Measurements from ENCODE around the gene GNB1L.

GNB1L gene

DNA sequence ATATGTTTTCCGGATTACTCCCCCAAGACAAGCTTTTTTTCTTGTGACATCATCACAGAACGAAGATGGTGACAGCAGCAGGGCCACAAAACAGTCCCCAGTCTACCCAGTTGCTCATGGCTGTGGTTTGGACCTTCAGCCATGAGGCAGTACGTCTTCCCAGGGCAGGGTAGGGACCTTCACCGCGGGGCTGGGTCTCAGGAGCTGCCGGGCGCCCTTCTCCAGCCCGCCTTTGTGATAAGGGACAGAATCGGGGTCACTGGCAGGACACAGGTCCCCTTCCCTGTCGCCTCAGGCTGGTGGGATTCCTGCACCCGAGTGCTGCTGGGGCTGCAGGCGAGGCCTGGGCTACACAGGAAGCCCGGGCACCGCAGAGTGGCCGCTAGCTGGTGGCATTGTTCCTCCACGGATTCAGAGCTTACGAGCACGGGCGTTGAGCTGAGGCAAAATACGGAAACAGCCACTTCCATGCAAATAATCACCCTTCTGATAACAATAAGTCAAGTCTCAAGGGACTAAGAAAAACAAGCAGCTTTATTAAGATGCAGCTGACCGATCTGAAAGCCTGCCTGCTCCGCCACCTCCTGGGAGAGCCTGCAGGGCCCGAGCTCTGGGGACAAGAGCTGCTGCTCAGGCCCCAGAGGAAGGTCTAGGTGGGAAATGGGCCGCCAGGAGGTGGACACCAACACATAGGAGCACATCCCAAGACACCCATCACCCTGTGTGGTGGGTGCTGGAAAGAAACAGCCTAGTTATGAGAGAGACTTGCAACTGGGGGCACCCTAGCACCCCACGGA is 81.8 kb downstream of the GNB1L start:
- no peak for DNase-seq

DNA sequence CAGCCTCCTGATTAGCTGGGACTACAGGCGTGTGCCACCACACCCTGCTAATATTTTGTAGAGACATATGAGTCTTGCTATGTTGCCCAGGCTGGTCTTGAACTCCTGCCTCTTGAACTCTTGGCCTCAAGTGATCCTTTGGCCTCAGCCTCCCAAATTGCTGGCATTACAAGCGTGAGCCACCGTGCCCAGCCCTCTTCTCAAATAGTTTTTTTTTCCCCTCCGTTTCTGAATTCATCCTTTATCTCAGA is 82.3 kb downstream of the GNB1L start:
- no peak for DNase-seq

DNA sequence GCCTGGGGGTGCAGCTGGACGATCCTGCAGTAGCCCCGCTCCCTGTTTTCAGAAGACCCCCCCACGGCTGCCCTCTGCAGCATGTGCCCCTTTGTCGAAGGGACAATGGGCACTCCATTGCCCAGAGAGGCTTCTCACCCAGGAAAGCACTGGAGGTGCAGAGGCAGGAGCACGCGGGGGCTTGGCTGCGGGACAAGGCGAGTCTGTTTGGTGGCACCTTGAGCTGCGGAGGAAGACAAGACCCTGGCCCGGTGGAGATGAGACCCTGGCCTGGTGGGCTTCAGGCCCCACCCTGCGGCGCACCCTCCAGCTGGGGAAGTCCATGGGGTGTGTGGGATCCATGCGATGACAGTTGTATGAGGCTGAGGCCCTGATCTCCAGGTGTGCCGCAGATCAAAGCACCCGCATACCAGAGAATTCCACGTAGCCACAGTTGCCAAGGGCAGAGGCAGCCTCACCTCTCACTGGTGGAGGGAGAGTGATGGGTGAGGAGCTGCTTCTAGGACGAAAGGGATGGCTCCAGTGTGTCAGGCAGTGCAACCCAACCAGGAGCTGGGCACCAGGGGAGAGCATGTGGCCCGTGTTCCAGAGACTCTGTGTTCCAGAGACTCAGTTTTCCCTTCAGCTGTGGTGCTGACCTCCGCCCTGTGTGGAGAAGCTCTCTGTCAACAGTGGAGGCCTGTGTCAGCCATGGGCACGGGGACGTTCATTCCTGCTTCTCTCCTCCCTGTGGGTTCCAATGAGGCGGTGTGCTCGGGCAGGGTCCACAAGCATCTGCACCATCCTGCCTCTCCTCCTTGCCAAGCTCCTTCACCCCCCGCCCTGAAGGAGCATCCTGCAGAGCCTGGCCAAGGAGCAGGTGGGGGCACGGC is 84.1 kb downstream of the GNB1L start:
- no peak for DNase-seq

DNA sequence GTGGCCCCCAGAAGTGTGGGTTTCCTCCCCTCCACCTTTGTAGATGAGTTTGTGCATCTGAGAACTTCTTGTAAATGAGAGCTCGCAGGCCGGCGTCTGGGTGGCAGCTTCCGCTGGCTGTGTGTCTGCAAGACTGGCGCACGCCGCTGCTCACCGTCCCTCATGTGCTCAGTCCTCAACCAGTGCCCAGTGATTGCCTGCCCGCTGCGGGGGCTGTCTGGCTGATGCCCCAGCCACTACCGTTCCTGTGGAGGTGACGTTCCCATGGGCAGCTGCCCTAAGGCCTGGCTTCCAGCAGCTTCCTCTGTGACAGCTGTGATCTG is 85.3 kb downstream of the GNB1L start:
- no peak for DNase-seq

DNA sequence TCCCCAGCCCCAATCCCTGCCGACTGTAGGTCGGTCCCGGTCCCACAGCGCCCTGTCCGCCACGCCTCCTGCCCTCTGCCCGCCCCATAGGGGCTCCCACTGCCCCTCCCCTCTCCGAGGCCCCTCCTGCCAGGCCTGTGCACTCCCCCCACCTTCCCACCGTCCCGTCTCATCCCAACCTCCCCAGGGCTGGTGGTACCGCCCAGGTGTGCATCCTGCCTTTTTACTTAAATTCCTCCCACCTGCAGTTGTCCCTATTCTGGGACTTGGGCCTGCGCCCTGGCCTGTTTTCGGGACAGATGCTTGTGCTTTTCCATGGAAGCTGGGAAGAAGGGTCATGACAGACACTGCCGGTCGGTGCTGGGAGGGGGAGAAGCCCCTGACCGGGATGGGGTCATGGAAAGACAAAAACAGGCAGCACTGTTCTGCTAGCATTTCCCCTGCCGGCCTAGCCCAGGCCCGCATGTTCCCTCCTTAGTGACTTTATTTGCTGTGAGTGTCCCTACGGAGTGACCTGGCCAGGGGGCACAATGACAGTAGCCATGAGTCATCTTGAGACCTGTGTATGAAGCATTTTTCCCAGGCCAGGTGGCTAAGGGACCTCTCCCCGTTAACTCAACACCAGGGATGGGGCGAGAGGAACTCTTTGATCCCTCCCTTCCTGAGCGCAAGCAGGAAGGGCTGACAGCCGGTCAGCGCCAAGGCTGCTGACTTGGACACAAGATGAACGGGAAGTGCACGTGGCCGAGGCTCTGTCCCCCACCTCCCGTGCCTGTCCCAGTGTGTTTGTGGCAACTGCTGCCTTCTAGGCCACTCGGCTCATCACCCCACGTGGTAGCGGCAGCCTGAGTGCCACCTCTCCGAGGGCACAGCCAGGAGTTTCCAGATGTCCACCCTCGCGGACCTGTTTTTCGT is 87.0 kb downstream of the GNB1L start:
- no peak for DNase-seq

DNA sequence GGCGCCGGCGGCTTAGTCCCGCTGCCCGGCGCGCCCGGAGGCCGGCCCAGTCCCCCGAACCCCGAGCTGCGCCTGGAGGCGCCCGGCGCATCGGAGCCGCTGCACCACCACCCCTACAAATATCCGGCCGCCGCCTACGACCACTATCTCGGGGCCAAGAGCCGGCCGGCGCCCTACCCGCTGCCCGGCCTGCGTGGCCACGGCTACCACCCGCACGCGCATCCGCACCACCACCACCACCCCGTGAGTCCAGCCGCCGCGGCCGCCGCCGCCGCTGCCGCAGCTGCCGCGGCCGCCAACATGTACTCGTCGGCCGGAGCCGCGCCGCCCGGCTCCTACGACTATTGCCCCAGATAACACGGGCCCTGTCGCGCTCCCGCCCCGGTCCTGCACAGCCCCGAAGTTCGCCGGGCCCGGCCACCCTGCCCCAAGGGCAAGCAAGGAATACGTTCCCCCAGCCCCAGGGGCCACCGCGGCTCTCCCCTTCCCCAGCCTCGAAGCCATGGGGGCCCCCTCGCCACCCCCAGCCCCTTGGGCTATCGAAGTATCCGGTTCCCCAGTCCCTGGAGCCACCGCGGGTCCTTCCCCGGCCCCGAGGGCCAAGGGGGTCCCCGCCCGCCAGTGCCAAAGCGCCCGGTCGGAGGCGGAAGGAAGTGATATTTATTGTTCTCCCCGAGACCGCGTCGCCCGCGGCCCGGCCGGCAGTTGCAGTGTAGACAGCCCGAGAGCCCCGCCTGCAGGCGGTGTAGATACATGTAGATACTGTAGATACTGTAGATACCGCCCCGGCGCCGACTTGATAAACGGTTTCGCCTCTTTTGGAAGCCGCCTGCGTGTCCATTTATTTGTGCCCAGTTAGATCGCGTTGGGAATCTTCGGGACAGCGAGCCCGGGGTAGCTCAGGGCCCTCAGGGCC is 87.9 kb downstream of the GNB1L start:
- no peak for DNase-seq

DNA sequence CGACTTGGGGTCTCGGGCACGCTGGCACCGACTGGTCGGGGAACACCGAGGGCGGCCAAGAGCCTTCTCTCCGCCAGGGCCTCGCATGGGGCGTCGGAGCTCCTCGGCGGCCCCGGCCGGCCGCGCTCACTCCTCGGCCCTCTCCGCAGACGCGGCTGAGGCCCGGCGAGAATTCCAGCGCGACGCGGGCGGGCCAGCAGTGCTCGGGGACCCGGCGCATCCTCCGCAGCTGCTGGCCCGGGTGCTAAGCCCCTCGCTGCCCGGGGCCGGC is 88.5 kb downstream of the GNB1L start:
- DNase-seq = no peak

DNA sequence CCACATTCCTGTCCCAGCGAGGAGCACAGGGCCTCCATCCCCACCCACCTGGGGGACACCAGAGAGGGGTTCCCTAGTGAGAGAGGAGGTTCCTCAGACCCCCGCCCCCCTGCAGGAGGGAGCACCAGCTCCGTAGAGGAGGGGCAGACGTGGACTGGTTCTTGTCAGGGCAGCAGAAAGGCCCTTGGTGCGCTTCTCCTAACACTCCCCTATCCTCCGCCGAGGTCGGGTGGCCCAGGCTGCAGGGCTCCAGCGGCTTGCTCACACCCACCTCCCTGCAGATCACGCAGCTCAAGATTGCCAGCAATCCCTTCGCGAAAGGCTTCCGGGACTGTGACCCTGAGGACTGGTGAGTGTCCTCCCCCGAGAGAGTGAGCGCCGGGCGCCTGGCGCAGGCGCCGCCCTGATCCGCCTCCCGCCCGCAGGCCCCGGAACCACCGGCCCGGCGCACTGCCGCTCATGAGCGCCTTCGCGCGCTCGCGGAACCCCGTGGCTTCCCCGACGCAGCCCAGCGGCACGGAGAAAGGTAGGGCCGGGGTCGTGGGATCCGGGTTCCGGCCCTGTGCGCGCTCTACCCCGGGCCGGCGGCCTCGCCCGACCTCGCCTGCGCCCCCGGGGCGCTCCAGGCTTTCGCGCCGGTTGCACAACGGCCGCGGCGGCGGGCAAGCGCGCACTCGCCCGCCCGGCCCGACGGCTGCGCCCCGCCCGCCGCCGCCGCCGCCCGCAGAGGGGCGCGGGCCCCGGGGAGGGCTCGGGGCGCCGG is 89.0 kb downstream of the GNB1L start:
- DNase-seq = no peak

DNA sequence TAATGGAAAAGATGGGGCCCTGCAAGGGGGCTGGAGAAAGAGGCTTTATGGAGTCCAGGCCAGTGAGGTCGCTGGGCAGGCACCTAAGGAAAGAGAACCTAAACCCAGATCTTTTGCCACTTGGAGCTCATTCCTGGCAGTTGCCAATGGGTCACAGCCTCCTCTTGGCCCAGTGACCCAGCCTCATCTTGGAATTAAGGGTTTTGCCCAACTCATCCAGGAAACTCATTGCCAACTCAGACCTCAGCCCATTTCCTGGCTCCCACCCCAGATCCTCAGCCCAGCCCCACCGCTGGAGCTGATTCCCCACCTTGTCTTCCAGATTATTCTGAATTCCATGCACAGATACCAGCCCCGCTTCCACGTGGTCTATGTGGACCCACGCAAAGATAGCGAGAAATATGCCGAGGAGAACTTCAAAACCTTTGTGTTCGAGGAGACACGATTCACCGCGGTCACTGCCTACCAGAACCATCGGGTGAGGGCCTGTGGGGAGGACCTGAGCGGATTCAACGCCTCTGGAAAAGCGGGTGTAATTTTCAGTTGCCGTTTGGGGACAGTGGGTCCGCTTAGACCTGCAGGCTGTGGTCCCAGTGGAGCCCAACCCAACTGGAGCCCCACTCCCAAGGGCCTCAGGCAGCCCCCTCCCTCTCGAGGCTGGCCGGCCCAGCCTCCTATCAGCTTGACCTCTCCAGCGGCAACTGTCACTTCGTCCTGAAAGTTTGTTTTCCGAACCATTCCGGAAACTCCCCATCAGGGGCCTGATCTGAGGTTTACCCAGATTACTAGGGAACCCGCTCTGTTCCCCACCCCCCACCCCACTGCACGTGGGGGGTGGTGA is 89.8 kb downstream of the GNB1L start:
- DNase-seq = no peak

DNA sequence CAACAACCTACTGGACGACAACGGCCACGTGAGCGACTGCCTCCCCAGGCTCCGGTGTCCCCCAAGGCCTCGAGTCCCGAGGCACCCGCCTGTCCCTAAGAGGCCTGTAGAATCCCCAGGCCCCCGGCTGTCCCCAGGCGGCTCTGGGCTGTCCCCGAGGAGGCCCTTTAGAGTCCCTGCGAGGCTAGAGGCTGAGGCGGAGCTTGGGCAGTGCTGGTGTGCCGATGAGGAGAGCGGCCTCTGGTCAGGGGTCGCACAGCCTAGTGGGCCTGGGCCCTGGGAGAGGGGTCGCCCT is 90.4 kb downstream of the GNB1L start:
- no peak for DNase-seq

DNA sequence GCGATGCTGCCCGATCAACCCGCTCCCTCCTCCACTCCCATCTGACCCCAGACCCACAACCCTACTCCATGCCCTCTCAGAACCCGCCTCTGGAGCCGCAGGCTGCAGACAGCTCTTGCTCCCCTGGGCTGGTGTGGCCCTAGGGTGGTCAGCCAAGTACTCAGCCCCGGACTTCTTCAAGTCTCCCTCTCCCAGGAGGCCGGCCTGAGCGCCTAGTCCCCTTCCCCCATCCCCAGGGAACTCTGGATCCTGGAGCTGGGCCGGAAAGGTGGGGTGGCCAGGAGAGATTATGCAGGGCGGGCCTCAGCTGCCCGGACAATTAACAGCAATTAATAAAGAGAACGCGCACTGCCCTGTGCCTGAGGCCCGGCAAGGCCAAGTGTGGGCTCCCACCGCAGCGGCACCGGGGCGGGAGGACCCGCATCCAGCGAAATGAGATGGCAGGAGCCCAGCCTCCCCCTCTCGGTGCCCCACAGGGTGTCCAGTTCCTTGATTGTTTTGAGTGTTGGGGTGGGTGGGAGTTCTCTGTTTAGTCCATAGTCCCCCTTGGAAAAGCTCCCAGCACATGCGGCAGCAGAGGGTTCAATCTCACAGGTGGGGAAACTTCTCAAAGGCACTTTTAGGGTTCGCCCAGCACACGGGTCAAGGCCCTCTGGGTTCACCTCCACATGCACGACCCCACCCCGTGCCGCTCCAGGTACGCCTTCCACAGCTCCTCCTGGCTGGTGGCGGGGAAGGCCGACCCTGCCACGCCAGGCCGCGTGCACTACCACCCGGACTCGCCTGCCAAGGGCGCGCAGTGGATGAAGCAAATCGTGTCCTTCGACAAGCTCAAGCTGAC is 91.0 kb downstream of the GNB1L start:
- DNase-seq = no peak

DNA sequence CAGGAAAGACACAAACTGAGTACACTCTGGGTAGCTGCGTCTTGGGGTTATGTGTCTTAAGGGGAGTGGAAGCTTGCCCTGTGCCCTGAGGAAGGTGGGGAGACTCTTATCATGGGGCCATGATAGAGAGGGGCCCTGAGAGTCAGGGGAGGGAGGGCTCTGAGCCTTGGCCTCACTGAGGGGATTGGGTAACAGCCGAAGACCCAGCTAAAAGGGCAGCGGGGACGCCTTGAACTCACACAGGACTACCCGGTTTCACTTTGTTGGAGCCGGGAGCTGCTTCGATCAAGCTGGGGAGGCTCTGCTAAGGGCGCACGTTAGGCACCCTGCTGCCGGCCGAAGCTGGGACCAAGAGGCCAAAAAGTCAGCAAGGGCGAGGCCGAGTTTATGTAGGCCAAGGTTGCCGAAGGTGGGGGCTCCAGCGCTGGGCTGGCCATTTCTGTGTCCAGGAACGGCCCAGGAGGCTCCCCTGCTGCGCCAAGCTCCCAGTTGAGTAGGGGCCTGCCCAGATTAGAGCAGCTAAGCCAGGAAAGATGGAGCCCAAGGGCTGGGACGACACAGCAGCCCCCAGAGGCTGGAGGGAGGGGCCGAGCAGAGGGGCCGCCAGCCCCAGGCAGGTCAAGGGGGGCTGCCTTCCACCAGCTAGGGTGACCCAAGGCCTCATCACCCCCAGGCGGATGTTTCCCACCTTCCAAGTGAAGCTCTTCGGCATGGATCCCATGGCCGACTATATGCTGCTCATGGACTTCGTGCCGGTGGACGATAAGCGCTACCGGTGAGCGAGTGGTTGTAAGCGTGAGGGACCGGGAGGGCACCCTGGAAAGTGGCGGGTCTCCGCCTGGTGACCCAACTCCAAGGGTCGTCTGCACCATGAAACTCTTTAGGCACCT is 91.9 kb downstream of the GNB1L start:
- DNase-seq = no peak

DNA sequence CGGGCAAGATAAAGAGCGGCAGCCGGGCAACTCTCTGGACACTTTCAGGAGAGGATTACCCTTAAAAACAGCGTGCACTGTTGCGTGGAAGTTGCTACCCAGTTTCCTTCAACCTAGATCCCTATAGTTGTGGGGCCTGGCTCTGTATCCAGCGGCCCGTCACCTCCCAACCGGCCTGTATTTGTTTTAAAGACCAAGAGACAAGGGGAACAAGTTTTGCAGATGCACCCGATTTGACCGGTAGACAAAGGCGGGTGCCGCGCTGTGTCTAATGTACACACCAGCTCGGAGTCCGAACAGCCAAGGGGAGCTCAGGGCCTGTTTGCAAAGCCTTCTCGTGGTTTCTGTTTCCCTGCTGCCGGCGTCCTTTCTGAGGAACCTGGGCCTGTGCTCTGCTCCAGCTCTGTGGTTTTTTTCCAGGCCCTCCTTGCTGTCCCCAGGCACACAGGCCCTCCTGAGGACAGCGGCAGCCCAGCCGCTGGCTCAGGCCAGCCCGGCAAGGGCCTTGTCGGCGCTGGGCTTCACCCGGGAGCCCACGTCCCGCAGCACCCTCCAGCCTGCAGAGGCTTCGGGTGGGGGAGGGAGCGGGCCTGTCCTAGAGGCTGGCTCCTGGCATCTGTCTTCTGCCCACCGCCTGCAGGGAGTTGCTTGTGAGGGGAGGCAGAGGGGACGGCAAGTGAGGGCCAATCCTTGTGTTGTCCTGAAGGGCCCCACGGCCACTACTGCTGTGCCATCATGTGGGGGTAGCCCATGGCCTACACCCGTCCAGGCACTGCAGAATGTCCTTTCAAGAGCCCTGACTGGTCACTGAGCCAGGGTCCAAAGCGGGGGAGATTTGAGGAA is 92.7 kb downstream of the GNB1L start:
- DNase-seq = no peak

DNA sequence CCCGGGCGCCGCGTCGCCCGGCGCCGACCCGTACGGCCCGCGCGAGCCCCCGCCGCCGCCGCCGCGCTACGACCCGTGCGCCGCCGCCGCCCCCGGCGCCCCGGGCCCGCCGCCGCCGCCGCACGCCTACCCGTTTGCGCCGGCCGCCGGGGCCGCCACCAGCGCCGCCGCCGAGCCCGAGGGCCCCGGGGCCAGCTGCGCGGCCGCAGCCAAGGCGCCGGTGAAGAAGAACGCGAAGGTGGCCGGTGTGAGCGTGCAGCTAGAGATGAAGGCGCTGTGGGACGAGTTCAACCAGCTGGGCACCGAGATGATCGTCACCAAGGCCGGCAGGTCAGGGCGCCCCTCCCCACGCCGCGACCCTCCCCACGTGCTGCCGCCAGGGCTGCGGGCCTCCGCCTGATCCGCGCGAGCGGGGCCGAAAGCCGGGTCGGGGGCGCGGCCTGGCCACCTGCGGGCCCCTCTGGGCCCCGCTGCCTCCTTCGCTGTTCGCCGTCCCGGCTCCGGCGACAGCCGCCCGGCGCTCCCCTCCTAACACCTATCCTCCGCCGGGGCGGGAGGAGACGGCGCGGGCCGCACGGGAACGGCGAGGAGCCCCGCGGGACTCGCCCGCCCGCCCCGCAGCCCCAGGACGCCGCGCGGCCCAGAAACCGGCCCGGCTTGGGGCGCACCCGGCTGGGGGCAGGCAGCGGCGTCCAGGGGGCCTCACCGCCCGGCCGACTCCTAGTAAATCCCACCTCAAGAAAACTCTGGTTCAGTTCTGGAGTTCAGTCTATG is 93.5 kb downstream of the GNB1L start:
- DNase-seq = no peak

DNA sequence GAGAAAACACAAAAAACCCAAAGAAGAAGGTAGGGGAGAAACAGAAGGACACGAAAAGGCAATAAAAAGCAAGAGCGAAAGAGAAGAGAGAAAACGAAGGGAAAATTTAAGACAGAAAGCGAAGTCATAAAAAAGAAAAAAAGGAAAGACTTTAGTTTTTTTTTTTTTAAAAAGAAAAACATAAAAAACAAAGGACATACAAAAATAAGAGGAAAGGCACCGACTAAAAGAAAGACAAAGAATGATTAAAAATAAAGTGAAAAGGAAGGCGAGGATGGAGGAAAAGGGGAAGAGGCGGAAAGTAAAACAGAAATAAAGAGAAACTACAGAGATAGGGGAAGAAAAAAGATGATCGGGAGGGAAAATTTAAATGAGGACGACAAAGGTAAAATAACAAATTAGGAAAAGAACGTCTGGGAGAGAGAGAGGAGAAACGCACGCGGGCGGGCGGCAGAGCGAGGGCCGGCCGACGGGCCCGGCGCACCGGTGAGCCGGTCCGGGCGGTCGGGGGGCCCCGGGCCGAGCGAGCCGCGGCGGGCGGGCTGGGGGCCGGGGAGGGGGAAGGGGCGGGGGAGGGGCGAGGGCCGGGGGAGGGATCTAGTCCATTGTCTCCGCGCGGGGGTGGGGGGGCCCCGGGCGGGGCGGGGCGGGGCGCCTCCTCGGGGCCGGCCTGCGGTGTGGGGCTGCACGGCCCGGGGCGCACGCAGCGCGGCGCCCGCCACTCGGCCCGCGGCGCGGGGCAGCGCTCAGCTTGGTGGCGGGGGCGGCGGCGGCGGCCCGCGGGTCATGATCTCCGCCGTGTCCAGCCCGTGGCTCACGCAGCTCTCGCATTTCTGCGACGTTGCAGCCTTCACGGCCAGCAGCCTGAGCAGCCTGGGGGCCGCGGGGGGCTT is 94.4 kb downstream of the GNB1L start, which contains the start of gene TBX1:
Gene TBX1, plus strand, starts transcription at position 721 of the 893 bp plus-strand sequence. Its CDS starts 66 bp downstream, at position 787.
- DNase-seq = no peak

DNA sequence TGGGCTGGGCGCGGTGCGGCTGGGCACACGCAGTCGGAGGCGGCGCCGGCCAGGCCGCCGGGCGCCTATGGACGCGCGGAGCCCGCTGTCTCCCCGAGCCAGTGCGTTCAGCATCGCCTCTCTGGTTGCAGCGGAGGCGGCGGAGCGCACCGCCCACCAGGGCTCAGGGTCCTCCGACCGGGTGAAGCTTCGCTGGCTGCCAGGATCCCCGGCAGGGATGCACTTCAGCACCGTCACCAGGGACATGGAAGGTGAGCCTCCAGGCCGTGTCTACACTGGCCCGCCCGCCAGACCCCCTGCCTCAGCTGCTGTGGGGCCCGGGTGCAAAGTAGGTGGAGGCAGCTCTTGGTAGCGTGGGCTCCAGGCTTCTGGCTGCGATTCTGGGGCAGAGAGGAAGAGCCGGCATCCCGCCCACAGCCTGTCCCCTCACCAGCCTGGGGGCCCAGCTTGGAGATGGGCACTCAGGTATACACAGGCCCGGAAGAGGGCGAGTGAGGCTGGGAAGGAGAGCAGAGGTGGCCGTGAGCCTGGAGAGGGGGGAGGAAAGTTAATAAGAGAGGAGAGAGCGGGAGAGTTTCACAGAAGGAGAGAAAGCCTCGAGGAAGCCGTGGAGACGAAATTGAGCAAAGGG is 95.1 kb downstream of the GNB1L start:
- no peak for DNase-seq
